Muscle layer of colon (tissue), 2 donors: ENCODE measurements around the gene NOL7.

Experiments
- H3K27ac ChIP-seq: one replicate; pipeline ENCODE4 v1.7.0; 2013; ENCODE audit warnings: low read depth, mild to moderate bottlenecking, low read length, moderate library complexity
- H3K27me3 ChIP-seq, 2 donors: one replicate each; pipeline ENCODE4 v1.7.0; 2013; ENCODE audit warnings: low read length in 2 of 2, mild to moderate bottlenecking in 2 of 2; ENCODE audit not compliant: insufficient read depth in 2 of 2, control insufficient read depth in 1 of 2
- H3K36me3 ChIP-seq: one replicate; pipeline ENCODE4 v1.7.0; 2013; ENCODE audit warnings: mild to moderate bottlenecking, low read length; ENCODE audit not compliant: insufficient read depth
- H3K4me1 ChIP-seq: one replicate; pipeline ENCODE4 v1.7.0; 2013; ENCODE audit warnings: mild to moderate bottlenecking, low read length; ENCODE audit not compliant: insufficient read depth
- H3K4me3 ChIP-seq, 2 donors: one replicate each; pipeline ENCODE4 v1.7.0; 2013; ENCODE audit warnings: low read length in 2 of 2, low read depth in 1 of 2, mild to moderate bottlenecking in 1 of 2, moderate library complexity in 1 of 2
- H3K9ac ChIP-seq: one replicate; pipeline ENCODE4 v1.7.0; 2013; ENCODE audit warnings: low read length
- H3K9me3 ChIP-seq: one replicate; pipeline ENCODE4 v1.7.0; 2013; ENCODE audit warnings: mild to moderate bottlenecking, low read length
- donor health status: abdominal sarcoma.
- donor health status: Adenocarcinoma of cecum.

NOL7 gene

GRCh38 chr6:13577926-13578325 is 37.2 kb upstream of the NOL7 start:
- Histone ChIP-seq H3K9me3 (no peaks in the 10 kb centered on the region), H3K27ac (no peak overlapping the region), H3K4me1 (peaks cover 8% of the 10 kb centered on the region), H3K27me3 (no peaks in the 10 kb centered on the region), H3K36me3 (peaks cover 11% of the 10 kb centered on the region), H3K4me3 (no peak overlapping the region), H3K9ac (no peak overlapping the region)

GRCh38 chr6:13579911-13580310 is 35.2 kb upstream of the NOL7 start:
- no peaks in the 10 kb centered on the region for H3K9me3 ChIP-seq
- H3K36me3 ChIP-seq: peaks cover 16% of the 10 kb centered on the region
- H3K27ac ChIP-seq: no peak overlapping the region
- H3K9ac ChIP-seq: no peak overlapping the region
- no peaks in the 10 kb centered on the region for H3K4me1 ChIP-seq
- H3K4me3 ChIP-seq: no peak overlapping the region
- H3K27me3 ChIP-seq: no peaks in the 10 kb centered on the region

- no peaks in the 10 kb centered on the region for H3K9me3 ChIP-seq
- H3K9ac ChIP-seq: no peak overlapping the region
- no peak overlapping the region for H3K27ac ChIP-seq
- no peaks in the 10 kb centered on the region for H3K4me1 ChIP-seq
- H3K36me3 ChIP-seq: peaks cover 19% of the 10 kb centered on the region
- H3K4me3 ChIP-seq: no peak overlapping the region
- H3K27me3 ChIP-seq: no peaks in the 10 kb centered on the region
Observed at GRCh38 chr6:13581700-13582229, 33.4 kb upstream of the NOL7 start.

GRCh38 chr6:13586603-13587542 is 28.3 kb upstream of the NOL7 start:
- H3K9ac ChIP-seq: no peak overlapping the region
- peaks cover 32% of the 10 kb centered on the region for H3K36me3 ChIP-seq
- H3K9me3 ChIP-seq: no peaks in the 10 kb centered on the region
- no peaks in the 10 kb centered on the region for H3K27me3 ChIP-seq
- no peak overlapping the region for H3K4me3 ChIP-seq
- no peaks in the 10 kb centered on the region for H3K4me1 ChIP-seq
- no peak overlapping the region for H3K27ac ChIP-seq

- H3K9ac ChIP-seq: no peak overlapping the region
- no peaks in the 10 kb centered on the region for H3K4me1 ChIP-seq
- peaks cover 45% of the 10 kb centered on the region for H3K36me3 ChIP-seq
- no peaks in the 10 kb centered on the region for H3K27me3 ChIP-seq
- no peaks in the 10 kb centered on the region for H3K9me3 ChIP-seq
- no peak overlapping the region for H3K27ac ChIP-seq
- H3K4me3 ChIP-seq: no peak overlapping the region
Observed at GRCh38 chr6:13589801-13590200, 25.3 kb upstream of the NOL7 start.

- Histone ChIP-seq H3K4me1 (no peaks in the 10 kb centered on the region), H3K36me3 (peaks cover 48% of the 10 kb centered on the region), H3K27me3 (no peaks in the 10 kb centered on the region), H3K4me3 (no peak overlapping the region), H3K27ac (no peak overlapping the region), H3K9ac (no peak overlapping the region), H3K9me3 (no peaks in the 10 kb centered on the region)
Observed at GRCh38 chr6:13590574-13591153, 24.5 kb upstream of the NOL7 start.

- peaks cover 51% of the 10 kb centered on the region for H3K36me3 ChIP-seq
Observed at GRCh38 chr6:13591205-13591921, 23.8 kb upstream of the NOL7 start.

GRCh38 chr6:13593103-13593502 is 22.0 kb upstream of the NOL7 start:
- H3K27me3 ChIP-seq: no peaks in the 10 kb centered on the region
- H3K9me3 ChIP-seq: no peaks in the 10 kb centered on the region
- no peak overlapping the region for H3K4me3 ChIP-seq
- no peaks in the 10 kb centered on the region for H3K4me1 ChIP-seq
- no peak overlapping the region for H3K27ac ChIP-seq
- peaks cover 41% of the 10 kb centered on the region for H3K36me3 ChIP-seq
- H3K9ac ChIP-seq: no peak overlapping the region

More at GRCh38 chr6:13591205-13591921, 23.8 kb upstream of the NOL7 start:
- Histone ChIP-seq H3K27me3 (no peaks in the 10 kb centered on the region), H3K9ac (no peak overlapping the region), H3K4me1 (no peaks in the 10 kb centered on the region), H3K9me3 (no peaks in the 10 kb centered on the region), H3K4me3 (no peak overlapping the region), H3K27ac (no peak overlapping the region)

GRCh38 chr6:13593720-13594119 is 21.4 kb upstream of the NOL7 start:
- Histone ChIP-seq H3K36me3 (peaks cover 40% of the 10 kb centered on the region), H3K9me3 (no peaks in the 10 kb centered on the region), H3K9ac (no peak overlapping the region), H3K27me3 (no peaks in the 10 kb centered on the region), H3K4me1 (no peaks in the 10 kb centered on the region), H3K4me3 (no peak overlapping the region), H3K27ac (no peak overlapping the region)

- no peak overlapping the region for H3K4me3 ChIP-seq
- peaks cover 42% of the 10 kb centered on the region for H3K36me3 ChIP-seq
- no peaks in the 10 kb centered on the region for H3K9me3 ChIP-seq
- no peak overlapping the region for H3K9ac ChIP-seq
- H3K27me3 ChIP-seq: no peaks in the 10 kb centered on the region
- H3K27ac ChIP-seq: no peak overlapping the region
- H3K4me1 ChIP-seq: no peaks in the 10 kb centered on the region
Observed at GRCh38 chr6:13597073-13597472, 18.1 kb upstream of the NOL7 start.

- Histone ChIP-seq H3K27me3 (no peaks in the 10 kb centered on the region), H3K36me3 (peaks cover 37% of the 10 kb centered on the region)
Observed at GRCh38 chr6:13600036-13600435, 15.1 kb upstream of the NOL7 start.

More at GRCh38 chr6:13600036-13600435, 15.1 kb upstream of the NOL7 start:
- H3K4me3 ChIP-seq: no peak overlapping the region
- H3K27ac ChIP-seq: no peak overlapping the region
- H3K9ac ChIP-seq: no peak overlapping the region
- no peaks in the 10 kb centered on the region for H3K4me1 ChIP-seq
- no peaks in the 10 kb centered on the region for H3K9me3 ChIP-seq
